Liver (tissue), 9 donors: Measurements from ENCODE around the gene ZNF782. TPM values are rescaled to one million over a fixed set of nuclear protein-coding genes. Genes with fewer than 3 reads are reported as not detected.
A peak's percentile ranks its signal among the peaks of the same experiment; 100 is the strongest.
"Not testable (repeated sequence)": the region's sequence is repeated elsewhere in the genome, so short reads cannot be mapped to it uniquely, and the experiment has no call there.

ENCODE experiments used
- DNase-seq: peaks from one replicate; pipeline ENCODE4 v3.0.0-alpha.2; 2017; ENCODE audit warnings: low spot score
- H3K27ac ChIP-seq, 2 donors: one replicate each; pipeline ENCODE4 v1.7.0; 2013; ENCODE audit warnings: inconsistent platforms in 2 of 2, low read length in 2 of 2, control low read depth in 1 of 2, low read depth in 1 of 2, mild to moderate bottlenecking in 1 of 2
- H3K27me3 ChIP-seq, 4 donors: one replicate each; pipeline versions ENCODE4 v1.6.1 to v1.7.0; 2013; ENCODE audit warnings: low read length in 3 of 4, inconsistent platforms in 1 of 4, mild to moderate bottlenecking in 1 of 4, moderate library complexity in 1 of 4; ENCODE audit not compliant: control insufficient read depth in 4 of 4, insufficient read depth in 4 of 4
- H3K36me3 ChIP-seq, 4 donors: one replicate each; pipeline versions ENCODE4 v1.6.1 to v1.7.0; 2013; ENCODE audit warnings: low read length in 3 of 4, mild to moderate bottlenecking in 3 of 4, low read depth in 1 of 4, moderate library complexity in 1 of 4; ENCODE audit not compliant: control insufficient read depth in 4 of 4, insufficient read depth in 3 of 4
- H3K4me1 ChIP-seq, 4 donors: one replicate each; pipeline versions ENCODE4 v1.6.1 to v1.7.0; 2013; ENCODE audit warnings: low read length in 3 of 4, mild to moderate bottlenecking in 3 of 4, moderate library complexity in 1 of 4; ENCODE audit not compliant: control insufficient read depth in 4 of 4, insufficient read depth in 4 of 4
- H3K4me3 ChIP-seq, 3 donors: one replicate each; pipeline versions ENCODE4 v1.6.1 to v1.7.0; 2013; ENCODE audit warnings: low read length in 3 of 3, control low read depth in 1 of 3, low read depth in 1 of 3, mild to moderate bottlenecking in 1 of 3
- H3K9ac ChIP-seq, 2 donors: one replicate each; pipeline ENCODE4 v1.7.0; 2013; ENCODE audit warnings: low read length in 2 of 2, mild to moderate bottlenecking in 2 of 2, moderate library complexity in 2 of 2, control low read depth in 1 of 2, low read depth in 1 of 2
- H3K9me3 ChIP-seq, 4 donors: one replicate each; pipeline versions ENCODE4 v1.6.1 to v1.7.0; 2013; ENCODE audit warnings: low read length in 3 of 4; ENCODE audit not compliant: control insufficient read depth in 4 of 4
- ATF3 ChIP-seq: IDR thresholded peaks from 2 replicates; pipeline ENCODE4 v1.6.1; 2016; ENCODE audit warnings: antibody characterized with exemption
- EGR1 ChIP-seq, 2 donors: IDR thresholded peaks; 2 replicates each; pipeline ENCODE4 v1.6.1; 2016 to 2018; ENCODE audit warnings: antibody characterized with exemption in 2 of 2, low read depth in 2 of 2
- FOXA1 ChIP-seq: IDR thresholded peaks from 2 replicates; pipeline ENCODE4 v1.6.1; 2016; ENCODE audit warnings: antibody characterized with exemption
- GABPA ChIP-seq, 2 donors: IDR thresholded peaks in 1 of 2; conservative IDR thresholded peaks in 1 of 2; 2 replicates each; pipeline ENCODE4 v1.6.1; 2016; ENCODE audit warnings: antibody characterized with exemption in 2 of 2, mild to moderate bottlenecking in 1 of 2, moderate library complexity in 1 of 2
- HNF4A ChIP-seq, 2 donors: conservative IDR thresholded peaks; 2 replicates each; pipeline ENCODE4 v1.6.1; 2016; ENCODE audit warnings: antibody characterized with exemption in 2 of 2, mild to moderate bottlenecking in 2 of 2
- RAD21 ChIP-seq, 2 donors: IDR thresholded peaks; 2 replicates each; pipeline ENCODE4 v1.6.1; 2016; ENCODE audit warnings: antibody characterized with exemption in 2 of 2, mild to moderate bottlenecking in 2 of 2
- RXRA ChIP-seq, 2 donors: IDR thresholded peaks; 2 replicates each; pipeline ENCODE4 v1.6.1; 2017 to 2018; ENCODE audit warnings: antibody characterized with exemption in 2 of 2, mild to moderate bottlenecking in 1 of 2
- SP1 ChIP-seq: IDR thresholded peaks from 2 replicates; pipeline ENCODE4 v1.6.1; 2018; ENCODE audit warnings: antibody characterized with exemption, mild to moderate bottlenecking
- YY1 ChIP-seq: IDR thresholded peaks from 2 replicates; pipeline ENCODE4 v1.6.1; 2016; ENCODE audit warnings: antibody characterized with exemption, mild to moderate bottlenecking
- ZBTB33 ChIP-seq: IDR thresholded peaks from 2 replicates; pipeline ENCODE4 v1.6.1; 2016; ENCODE audit warnings: antibody characterized with exemption
- WGBS: extraction: QIAGEN DNeasy Blood & Tissue Kit; methylation state at CpG from one replicate; pipeline ENCODE4 v1.1.7; 2013; 5-methylcytosine and 5-hydroxymethylcytosine counted together
- polyA plus RNA-seq, 2 donors: library from polyadenylated mRNA; stranded (reverse) in 1 of 2; unstranded in 1 of 2; fragments of 200-250 nt in 1 of 2; fragments of >200 nt in 1 of 2; fragmentation: Nextera tagmentation in 1 of 2; extraction: Ambion mirVana in 1 of 2; gene quantifications; one replicate each; pipeline versions ENCODE4 v1.2.1 to v1.2.3, GENCODE V29; 2013 to 2015
- total RNA-seq, 2 donors: library from RNA; depleted of rRNA; stranded (reverse); fragments of >200 nt; gene quantifications; one replicate each; pipeline ENCODE4 v1.2.3, GENCODE V29; 2014
- TF ChIP-seq, protein P1 (sequence below): IDR thresholded peaks from 2 replicates; pipeline ENCODE4 v1.6.1; 2016; ENCODE audit warnings: antibody characterized with exemption, mild to moderate bottlenecking
- TF ChIP-seq, protein P2 (sequence below): fragments of 150-350 bp; IDR thresholded peaks from 2 replicates; pipeline ENCODE4 v1.5.1; 2017; ENCODE audit warnings: improper control_type of control experiment, low read depth, low read length; ENCODE audit not compliant: missing input control
- TF ChIP-seq, protein P3 (sequence below): IDR thresholded peaks from 2 replicates; pipeline ENCODE4 v1.6.1; 2016; ENCODE audit warnings: antibody characterized with exemption
- donor health status: healthy.
- donor health status: healthy.
- donor health status: healthy.
- donor health status: healthy.
- donor health status: healthy.

ZNF782 gene
- total RNA-seq (1 to 10 TPM; 3.2 to 7.4 TPM), polyA plus RNA-seq (1 to 10 TPM in 1 of 2 donors, under 1 TPM in 1; 0.70 to 1.0 TPM)

DNA sequence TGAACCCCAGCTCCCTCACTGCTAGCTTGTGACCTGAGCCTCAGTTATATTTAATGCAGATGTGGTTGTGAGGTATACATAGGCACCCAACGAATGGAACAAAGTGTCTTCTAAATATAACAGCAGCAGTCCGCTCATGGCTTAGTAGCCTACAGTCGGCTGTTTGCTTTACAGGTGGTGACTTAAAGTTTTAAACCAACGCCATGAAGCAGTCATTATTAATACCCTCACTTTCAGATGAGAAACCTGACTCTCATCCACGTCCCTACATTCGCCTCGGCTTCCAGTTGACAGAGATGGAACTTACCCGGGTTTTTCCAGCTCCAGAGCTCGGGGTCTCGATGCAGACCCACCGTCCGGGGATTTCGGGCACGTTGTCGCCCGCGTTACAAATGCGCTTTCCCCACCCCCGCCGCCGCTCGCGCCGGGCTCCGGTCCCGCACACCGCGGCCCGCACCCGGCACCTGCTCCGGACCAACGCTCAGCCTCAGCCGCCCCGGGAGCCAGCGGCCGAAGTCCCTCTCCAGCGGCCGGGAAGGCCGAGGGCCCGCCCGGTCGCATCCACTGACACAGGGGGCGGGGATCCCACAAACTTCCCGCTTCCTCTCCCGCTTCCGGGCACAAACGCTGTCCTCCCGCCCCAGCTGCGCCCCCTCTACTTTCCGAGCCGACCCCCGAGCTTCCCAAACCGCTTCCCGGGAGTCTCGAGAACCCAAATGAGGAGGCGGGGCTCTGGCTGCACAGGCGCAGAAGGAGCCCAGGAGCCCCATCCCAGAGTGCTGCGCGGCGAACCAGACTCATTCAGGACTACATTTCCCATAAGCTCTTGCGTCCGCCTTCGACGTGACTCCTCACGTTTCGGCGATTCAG, at the start of gene ZNF782:
TSS of gene ZNF782 (minus strand) at position 734 of the 870 bp plus-strand sequence. CDS start 2,553 bp downstream, outside the sequence.
- H3K9ac ChIP-seq = peak within 1 kb of the TSS; percentile 71 to 82
- H3K9me3 ChIP-seq = peaks cover 0 to 6% (median 2%) of the 10 kb centered on the region in 4 donors
- TF ChIP-seq FOXA1 (no peak), HNF4A (conservative IDR thresholded peaks at IDR 0.05) (peak in 1 of 2 donors; percentile 32), RXRA (IDR thresholded peaks at IDR 0.05) (peak; percentile 19 to 28), RAD21 (IDR thresholded peaks at IDR 0.05) (peak in 1 of 2 donors; percentile 32), ZBTB33 (peak; percentile 68), YY1 (peak; percentile 77), SP1 (peak; percentile 23), EGR1 (IDR thresholded peaks at IDR 0.05; ENCODE audit: low read depth in 2 of 2) (peak in 1 of 2 donors; percentile 45), GABPA (IDR thresholded peaks at IDR 0.05 in 1 of 2, conservative IDR thresholded peaks at IDR 0.05 in 1 of 2) (peak in 1 of 2 donors; percentile 69), ATF3 (no peak)
- TF ChIP-seq, protein P1, sequence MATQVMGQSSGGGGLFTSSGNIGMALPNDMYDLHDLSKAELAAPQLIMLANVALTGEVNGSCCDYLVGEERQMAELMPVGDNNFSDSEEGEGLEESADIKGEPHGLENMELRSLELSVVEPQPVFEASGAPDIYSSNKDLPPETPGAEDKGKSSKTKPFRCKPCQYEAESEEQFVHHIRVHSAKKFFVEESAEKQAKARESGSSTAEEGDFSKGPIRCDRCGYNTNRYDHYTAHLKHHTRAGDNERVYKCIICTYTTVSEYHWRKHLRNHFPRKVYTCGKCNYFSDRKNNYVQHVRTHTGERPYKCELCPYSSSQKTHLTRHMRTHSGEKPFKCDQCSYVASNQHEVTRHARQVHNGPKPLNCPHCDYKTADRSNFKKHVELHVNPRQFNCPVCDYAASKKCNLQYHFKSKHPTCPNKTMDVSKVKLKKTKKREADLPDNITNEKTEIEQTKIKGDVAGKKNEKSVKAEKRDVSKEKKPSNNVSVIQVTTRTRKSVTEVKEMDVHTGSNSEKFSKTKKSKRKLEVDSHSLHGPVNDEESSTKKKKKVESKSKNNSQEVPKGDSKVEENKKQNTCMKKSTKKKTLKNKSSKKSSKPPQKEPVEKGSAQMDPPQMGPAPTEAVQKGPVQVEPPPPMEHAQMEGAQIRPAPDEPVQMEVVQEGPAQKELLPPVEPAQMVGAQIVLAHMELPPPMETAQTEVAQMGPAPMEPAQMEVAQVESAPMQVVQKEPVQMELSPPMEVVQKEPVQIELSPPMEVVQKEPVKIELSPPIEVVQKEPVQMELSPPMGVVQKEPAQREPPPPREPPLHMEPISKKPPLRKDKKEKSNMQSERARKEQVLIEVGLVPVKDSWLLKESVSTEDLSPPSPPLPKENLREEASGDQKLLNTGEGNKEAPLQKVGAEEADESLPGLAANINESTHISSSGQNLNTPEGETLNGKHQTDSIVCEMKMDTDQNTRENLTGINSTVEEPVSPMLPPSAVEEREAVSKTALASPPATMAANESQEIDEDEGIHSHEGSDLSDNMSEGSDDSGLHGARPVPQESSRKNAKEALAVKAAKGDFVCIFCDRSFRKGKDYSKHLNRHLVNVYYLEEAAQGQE = peak; percentile 73
- TF ChIP-seq, protein P2, sequence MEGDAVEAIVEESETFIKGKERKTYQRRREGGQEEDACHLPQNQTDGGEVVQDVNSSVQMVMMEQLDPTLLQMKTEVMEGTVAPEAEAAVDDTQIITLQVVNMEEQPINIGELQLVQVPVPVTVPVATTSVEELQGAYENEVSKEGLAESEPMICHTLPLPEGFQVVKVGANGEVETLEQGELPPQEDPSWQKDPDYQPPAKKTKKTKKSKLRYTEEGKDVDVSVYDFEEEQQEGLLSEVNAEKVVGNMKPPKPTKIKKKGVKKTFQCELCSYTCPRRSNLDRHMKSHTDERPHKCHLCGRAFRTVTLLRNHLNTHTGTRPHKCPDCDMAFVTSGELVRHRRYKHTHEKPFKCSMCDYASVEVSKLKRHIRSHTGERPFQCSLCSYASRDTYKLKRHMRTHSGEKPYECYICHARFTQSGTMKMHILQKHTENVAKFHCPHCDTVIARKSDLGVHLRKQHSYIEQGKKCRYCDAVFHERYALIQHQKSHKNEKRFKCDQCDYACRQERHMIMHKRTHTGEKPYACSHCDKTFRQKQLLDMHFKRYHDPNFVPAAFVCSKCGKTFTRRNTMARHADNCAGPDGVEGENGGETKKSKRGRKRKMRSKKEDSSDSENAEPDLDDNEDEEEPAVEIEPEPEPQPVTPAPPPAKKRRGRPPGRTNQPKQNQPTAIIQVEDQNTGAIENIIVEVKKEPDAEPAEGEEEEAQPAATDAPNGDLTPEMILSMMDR = no peak
- TF ChIP-seq, protein P3, sequence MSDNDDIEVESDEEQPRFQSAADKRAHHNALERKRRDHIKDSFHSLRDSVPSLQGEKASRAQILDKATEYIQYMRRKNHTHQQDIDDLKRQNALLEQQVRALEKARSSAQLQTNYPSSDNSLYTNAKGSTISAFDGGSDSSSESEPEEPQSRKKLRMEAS = peak; percentile 50
- DNase-seq = peak; percentile 91
- under 1% methylated on average over 67 of the region's 67 CpGs for WGBS
- H3K4me1 ChIP-seq = peaks cover 0 to 29% (median 13%) of the 10 kb centered on the region in 4 donors
- H3K27me3 ChIP-seq = no peaks in the 10 kb centered on the region
- H3K27ac ChIP-seq = peak within 1 kb of the TSS; percentile 83 to 86
- peak within 1 kb of the TSS; percentile 85 to 94 (median 90) for H3K4me3 ChIP-seq
- H3K36me3 ChIP-seq = no peaks in the 10 kb centered on the region

DNA sequence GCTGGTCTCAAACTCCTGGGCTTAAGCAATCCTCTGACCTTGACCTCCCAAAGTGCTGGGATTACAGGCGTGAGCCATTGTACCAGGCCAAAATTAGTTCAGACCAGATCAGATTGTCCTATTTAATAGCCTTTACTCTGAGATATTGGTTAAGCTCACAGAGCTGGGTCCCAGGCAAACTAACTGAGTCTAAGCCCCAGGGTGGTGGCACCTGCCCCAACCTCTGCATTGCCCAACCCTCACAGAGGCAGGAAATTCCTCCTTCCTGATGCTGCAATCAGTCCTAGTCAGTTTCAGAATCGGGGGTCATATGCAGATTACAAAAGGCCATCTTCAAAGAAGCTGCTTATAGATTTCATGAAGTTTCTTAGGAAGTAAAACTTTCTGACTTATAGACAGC, 45.7 kb upstream of the ZNF782 start:
- H3K27me3 ChIP-seq, DNase-seq, H3K4me3 ChIP-seq, H3K9me3 ChIP-seq, H3K27ac ChIP-seq, H3K36me3 ChIP-seq, H3K4me1 ChIP-seq, H3K9ac ChIP-seq: not testable (repeated sequence)
- WGBS = 43% methylated on average over 1 of the region's 2 CpGs
